HG03175 (cell line): ENCODE measurements around the gene ADAMTSL4.

ENCODE experiments used
- ATAC-seq: cut with Tn5 transposase; IDR thresholded peaks from one replicate; pipeline ENCODE4 v1.9.1; 2021; ENCODE audit warnings: mild to moderate bottlenecking, moderate library complexity; ENCODE audit not compliant: unreplicated experiment

Gene ADAMTSL4

DNA sequence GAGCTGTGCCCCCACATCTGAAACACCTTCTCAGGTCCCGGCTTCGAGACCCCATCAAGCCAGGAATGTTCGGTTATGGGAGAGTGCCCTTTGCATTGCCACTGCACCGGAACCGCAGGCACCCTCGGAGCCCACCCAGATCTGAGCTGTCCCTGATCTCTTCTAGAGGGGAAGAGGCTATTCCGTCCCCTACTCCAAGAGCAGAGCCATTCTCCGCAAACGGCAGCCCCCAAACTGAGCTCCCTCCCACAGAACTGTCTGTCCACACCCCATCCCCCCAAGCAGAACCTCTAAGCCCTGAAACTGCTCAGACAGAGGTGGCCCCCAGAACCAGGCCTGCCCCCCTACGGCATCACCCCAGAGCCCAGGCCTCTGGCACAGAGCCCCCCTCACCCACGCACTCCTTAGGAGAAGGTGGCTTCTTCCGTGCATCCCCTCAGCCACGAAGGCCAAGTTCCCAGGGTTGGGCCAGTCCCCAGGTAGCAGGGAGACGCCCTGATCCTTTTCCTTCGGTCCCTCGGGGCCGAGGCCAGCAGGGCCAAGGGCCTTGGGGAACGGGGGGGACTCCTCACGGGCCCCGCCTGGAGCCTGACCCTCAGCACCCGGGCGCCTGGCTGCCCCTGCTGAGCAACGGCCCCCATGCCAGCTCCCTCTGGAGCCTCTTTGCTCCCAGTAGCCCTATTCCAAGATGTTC lies 4.3 kb downstream of the ADAMTSL4 start:
- no peak for ATAC-seq

DNA sequence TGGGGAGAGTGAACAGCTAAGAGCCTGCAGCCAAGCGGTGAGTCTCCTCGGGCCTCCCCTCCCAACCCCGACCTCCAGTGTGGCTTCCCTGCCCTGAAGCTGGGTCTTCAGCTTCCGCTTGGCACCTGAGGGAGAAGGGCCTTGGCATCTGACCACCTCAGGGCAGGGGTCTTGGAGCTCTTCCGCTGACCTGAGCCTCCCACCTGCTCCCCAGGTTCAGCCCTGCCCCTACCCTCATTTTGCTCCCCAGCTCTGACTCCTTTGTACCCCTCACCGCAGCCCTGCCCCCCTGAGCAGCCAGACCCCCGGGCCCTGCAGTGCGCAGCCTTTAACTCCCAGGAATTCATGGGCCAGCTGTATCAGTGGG lies 4.9 kb downstream of the ADAMTSL4 start:
- ATAC-seq, result no peak

DNA sequence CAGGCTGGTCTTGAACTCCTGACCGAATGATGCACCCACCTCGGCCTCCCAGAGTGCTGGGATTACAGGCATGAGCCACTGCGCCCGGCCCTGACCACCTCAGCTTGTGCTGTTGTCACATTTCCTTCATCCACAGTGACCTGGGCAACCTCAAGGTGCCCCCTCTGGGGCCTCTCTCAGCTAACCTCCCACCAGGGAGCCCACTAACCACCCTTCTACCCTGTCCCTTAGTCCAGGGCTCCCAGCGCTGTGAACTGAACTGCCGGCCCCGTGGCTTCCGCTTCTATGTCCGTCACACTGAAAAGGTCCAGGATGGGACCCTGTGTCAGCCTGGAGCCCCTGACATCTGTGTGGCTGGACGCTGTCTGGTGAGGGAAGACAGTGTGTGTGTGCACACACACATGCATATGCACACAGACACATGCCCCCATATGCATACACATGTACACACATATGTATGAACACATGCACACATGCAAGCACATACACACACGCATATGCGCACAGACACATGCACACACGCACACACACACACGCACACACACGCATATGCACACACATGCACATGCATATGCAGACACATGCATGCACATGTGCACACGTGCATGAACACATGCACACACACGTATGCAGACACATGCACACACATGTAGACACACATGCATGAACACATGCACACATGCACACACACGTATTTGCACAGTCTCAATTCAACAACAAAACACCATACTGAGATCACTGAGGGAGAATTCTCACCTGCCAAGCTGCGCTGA lies 6.2 kb downstream of the ADAMTSL4 start:
- ATAC-seq, result no peak

- no peak for ATAC-seq
Observed at GRCh38 chr1:150555971-150556865, 7.0 kb downstream of the ADAMTSL4 start.

GRCh38 chr1:150557065-150557600 lies 7.9 kb downstream of the ADAMTSL4 start:
- ATAC-seq, result no peak

DNA sequence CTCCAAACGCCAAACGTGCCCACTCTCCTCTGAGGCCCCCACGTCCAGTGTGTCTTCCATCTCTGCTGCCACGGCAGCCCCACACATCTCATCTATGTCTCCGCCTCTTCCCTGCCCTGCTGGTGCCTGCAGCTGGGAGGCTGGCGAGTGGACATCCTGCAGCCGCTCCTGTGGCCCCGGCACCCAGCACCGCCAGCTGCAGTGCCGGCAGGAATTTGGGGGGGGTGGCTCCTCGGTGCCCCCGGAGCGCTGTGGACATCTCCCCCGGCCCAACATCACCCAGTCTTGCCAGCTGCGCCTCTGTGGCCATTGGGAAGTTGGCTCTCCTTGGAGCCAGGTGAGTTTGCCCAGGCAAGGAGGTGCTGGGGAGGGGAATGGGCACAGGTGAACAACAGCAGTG lies 8.6 kb downstream of the ADAMTSL4 start:
- ATAC-seq, result no peak

DNA sequence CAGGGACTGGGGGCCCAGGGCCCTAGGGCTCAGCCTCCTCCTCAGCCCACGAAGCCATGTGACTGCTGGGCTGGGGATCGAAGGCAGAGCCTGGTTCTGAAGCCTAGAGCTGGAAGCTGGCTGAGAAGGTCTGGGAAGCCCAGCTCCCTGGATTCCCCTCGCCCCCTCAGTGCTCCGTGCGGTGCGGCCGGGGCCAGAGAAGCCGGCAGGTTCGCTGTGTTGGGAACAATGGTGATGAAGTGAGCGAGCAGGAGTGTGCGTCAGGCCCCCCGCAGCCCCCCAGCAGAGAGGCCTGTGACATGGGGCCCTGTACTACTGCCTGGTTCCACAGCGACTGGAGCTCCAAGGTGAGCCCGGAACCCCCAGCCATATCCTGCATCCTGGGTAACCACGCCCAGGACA lies 9.1 kb downstream of the ADAMTSL4 start:
- ATAC-seq, result no peak

GRCh38 chr1:150558761-150559655 lies 9.8 kb downstream of the ADAMTSL4 start:
- ATAC-seq, result no peak

- ATAC-seq, result no peak
Observed at GRCh38 chr1:150559656-150560010, 10.4 kb downstream of the ADAMTSL4 start.

DNA sequence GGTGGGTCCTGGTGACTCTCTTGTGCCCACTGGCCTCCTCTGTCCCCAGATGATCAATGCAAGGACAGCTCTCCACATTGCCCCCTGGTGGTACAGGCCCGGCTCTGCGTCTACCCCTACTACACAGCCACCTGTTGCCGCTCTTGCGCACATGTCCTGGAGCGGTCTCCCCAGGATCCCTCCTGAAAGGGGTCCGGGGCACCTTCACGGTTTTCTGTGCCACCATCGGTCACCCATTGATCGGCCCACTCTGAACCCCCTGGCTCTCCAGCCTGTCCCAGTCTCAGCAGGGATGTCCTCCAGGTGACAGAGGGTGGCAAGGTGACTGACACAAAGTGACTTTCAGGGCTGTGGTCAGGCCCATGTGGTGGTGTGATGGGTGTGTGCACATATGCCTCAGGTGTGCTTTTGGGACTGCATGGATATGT lies 10.8 kb downstream of the ADAMTSL4 start:
- no peak for ATAC-seq

DNA sequence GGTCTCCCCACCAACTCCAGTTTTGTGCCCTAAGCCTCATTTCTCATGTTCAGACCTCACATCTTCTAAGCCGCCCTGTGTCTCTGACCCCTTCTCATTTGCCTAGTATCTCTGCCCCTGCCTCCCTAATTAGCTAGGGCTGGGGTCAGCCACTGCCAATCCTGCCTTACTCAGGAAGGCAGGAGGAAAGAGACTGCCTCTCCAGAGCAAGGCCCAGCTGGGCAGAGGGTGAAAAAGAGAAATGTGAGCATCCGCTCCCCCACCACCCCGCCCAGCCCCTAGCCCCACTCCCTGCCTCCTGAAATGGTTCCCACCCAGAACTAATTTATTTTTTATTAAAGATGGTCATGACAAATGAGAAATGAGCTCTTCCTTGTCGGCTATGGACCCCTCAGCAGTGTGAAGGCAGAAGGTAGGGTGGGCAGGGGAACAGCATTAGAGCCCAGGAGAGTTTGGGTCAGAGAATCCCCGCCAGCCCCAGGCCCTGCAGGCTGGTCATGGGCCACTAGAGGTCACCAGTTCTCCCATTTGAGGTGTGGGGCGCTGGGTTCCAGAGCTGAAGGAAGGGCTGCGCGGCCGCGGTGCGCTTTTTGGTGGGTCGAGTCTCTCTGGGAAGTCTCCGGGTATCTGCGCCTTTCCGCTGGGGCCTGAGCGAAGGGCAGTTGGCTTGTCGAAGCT lies 11.5 kb downstream of the ADAMTSL4 start:
- no peak for ATAC-seq

DNA sequence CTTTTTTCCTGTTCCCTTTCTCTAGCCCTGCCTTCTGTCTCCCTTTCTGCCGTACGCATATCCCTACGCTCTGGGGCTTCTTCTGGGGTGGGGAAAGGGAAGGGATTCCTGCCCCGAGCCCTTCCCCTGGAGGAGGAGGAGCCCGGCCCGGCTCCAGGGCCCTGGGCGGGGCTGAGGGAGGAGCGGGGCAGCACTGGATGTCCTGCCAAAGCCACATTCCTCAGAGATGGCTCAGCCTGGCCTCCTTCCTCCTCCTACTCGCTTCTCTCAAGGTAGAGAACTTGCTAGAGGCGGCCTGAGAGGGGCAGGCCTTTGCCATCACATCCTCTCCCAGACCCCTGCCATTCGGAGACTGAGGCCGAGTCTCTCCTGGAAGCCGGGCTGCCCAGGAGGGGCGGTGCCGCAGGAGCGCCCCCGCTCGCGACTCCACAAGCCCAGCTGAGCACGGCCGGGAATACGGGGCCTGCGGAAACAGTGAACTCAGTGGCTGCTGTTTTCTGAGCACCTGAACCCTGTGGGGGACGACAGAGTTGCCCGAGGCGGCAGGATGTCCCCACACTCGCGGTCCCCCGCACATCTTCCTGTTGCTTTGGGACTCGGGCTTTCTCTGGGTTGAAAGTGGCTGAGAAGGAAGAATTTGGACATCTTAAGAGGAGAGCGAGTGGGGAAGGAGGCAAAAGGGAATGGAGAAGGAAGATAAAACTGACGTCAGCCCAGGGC lies 12.2 kb downstream of the ADAMTSL4 start:
- ATAC-seq, result no peak

- ATAC-seq, result peak; percentile 49
Observed at GRCh38 chr1:150561974-150562445, 12.8 kb downstream of the ADAMTSL4 start.

GRCh38 chr1:150562446-150563339 lies 13.5 kb downstream of the ADAMTSL4 start:
- ATAC-seq, result peak; percentile 36

DNA sequence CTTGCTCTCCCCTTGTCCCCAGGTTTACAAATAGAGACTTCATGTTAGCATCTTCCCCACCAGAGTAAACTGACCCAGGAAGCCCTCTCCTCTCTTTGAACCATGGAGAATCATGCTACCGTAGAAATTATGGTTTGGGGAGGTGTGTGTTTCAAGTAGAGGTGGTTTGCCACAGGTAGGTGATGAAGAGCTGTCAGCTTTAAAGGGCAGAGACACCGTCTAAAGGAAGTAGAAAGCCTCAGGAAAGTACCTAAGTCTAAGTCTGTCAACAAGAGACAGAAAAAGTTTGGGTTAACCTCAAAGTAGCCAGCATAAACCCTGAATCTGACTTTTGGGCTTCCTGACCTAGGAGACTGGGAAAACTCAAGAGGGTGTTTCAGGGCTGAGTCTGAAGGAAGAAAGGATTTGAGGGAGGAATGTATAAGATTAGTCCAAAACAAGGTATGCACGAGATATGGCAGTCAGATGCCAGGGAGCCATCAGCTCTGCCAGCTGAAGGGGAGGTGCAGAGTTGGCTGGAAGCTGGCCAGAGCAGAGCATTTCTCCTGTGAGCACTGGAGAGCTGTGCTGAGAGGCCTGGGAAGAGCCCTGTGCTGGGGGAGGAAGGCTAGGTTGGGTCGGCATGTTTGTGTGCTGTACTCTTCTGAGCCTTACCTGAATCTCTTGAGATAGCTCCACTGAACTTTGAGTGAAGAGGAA lies 14.3 kb downstream of the ADAMTSL4 start:
- ATAC-seq, result peak; percentile 17

DNA sequence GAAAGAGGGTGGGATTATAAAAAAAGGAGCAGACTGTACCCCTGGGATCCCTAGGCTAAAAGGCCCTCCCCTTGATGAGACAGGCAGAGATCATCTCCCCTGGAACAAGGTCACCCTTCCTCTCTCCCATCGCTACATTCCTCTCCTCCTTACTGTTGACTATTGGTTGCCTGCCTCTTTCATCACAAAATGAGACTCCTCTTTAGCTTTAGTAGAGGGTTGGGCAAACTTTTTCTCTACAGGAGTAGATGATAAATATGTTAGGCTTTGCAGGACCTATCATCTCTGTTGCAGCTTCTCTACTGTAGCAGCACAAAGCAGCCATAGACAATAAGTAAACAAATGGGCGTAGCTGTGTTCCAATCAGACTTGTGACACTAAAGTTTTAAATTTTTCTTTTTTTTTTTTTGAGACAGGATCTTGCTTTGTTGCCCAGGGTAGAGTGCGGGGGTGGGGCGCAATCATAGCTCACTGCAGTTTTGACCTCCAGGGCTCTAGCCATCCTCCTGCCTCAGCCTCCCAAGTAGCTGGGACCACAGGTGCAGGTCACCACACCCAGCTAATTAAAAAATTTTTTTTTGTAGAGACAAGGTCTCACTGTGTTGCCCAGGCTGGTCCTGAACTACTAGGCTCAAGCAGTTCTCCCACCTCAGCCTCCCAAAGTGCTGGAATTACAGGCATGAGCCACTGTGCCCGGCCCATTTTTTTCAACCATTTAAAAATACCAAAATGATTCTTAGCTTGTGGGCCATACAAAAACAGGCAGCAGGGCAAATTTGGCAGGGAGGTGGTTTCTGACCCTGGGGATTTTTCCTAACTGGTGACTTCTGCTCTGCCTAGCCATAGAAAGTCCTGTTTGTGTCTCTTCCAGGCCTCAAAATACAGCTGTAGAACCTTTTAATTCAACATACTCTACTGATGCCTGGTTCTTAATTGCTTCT lies 15.1 kb downstream of the ADAMTSL4 start:
- no peak for ATAC-seq
